ENCODE results near the gene CXCL13.
"Not testable (repeated sequence)": the region's sequence is repeated elsewhere in the genome, so short reads cannot be mapped to it uniquely, and the experiment has no call there.

Gene CXCL13, protein sequence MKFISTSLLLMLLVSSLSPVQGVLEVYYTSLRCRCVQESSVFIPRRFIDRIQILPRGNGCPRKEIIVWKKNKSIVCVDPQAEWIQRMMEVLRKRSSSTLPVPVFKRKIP

DNA sequence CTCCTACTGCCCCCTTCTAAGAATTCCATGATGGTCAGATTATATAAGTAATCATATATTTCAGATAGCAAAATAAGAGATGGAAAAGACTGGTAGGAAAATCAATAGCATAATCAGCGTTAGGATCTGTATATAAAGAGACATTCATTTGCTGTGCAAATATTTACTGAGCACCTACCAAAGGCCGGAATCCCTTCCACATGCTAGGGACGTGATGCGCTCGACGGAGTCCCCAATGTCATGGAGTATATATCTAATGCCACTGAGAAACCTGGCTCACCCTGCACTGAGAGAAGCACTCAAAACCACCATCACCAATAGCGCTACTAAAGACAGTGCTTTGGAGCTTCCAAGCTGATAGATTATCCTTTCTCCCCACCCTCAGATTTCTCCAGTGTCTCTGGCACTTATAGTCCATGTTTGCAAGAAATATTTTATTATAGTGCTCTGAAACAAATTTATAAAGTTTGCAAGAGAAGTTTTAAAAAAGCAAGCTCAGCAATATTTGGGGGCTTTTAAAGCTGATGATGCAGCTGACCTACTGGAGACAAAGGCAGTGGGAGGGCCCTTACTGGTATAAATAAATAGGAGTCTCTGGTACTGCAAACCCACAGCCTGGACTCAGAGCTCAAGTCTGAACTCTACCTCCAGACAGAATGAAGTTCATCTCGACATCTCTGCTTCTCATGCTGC, at the start of gene CXCL13:
Gene CXCL13, plus strand, starts transcription at position 611 of the 693 bp plus-strand sequence. Its CDS starts 46 bp downstream, at position 657.
- Histone ChIP-seq H3K36me3 (no peaks in the 10 kb centered on the region), H3K27ac (no peak within 1 kb of the TSS), H3K4me3 (no peak within 1 kb of the TSS), H4K20me1 (no peaks in the 10 kb centered on the region), H3K9ac (no peak within 1 kb of the TSS), H3K4me1 (no peaks in the 10 kb centered on the region), H3K4me2 (no peak within 1 kb of the TSS), H3K27me3 (no peaks in the 10 kb centered on the region), H3K9me3 (no peaks in the 10 kb centered on the region)
- TF ChIP-seq Cebpa-rat (IDR thresholded peaks at IDR 0.05): no peak

DNA sequence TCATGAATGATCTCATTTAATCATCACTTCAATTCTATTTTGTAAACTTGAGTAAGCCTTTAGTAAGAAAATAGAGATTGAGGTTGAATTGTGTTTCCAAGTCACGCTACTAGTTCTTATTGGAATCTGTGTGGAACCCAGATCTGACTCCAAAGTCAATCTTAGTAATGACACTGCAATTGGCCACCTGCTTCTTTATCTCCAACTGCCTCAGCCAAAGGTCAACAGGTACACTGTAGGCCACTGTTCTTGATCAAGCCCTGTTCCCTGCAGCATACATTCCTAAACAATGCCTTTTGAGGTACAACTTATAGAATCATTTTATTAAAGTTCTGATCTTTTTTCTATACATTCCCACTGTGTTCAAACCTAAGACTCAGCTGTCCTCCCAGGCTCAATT, 45.5 kb upstream of the CXCL13 start:
- Histone ChIP-seq H3K27ac (no peak overlapping the region), H3K4me1 (no peaks in the 10 kb centered on the region), H4K20me1 (no peaks in the 10 kb centered on the region), H3K4me3 (no peak overlapping the region), H3K27me3 (no peaks in the 10 kb centered on the region), H3K4me2 (no peak overlapping the region), H3K9me3 (peaks cover 8% of the 10 kb centered on the region), H3K9ac (no peak overlapping the region), H3K36me3 (no peaks in the 10 kb centered on the region)
- no peak for TF ChIP-seq Cebpa-rat (IDR thresholded peaks at IDR 0.05)

DNA sequence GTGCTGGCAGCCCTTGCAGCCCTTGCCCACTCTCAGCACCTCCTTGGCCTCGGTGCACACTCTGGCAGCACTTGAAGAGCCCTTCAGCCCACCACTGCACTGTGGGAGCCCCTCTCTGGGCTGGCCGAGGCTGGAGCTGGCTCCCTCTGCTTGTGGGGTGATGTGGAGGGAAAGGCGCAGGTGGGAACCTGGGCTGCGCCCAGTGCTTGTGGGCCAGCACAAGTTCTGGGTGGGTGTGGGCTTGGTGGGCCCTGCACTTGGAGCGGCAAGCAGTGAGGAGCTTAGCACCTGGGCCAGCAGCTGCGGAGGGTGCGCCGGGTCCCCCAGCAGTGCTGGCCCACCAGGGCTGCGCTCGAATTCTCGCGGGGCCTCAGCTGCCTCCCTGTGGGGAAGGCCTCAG, 43.9 kb upstream of the CXCL13 start:
- H4K20me1 ChIP-seq, H3K4me1 ChIP-seq, H3K9ac ChIP-seq, H3K4me3 ChIP-seq, H3K27me3 ChIP-seq, H3K4me2 ChIP-seq, H3K36me3 ChIP-seq, H3K27ac ChIP-seq, H3K9me3 ChIP-seq: not testable (repeated sequence)

DNA sequence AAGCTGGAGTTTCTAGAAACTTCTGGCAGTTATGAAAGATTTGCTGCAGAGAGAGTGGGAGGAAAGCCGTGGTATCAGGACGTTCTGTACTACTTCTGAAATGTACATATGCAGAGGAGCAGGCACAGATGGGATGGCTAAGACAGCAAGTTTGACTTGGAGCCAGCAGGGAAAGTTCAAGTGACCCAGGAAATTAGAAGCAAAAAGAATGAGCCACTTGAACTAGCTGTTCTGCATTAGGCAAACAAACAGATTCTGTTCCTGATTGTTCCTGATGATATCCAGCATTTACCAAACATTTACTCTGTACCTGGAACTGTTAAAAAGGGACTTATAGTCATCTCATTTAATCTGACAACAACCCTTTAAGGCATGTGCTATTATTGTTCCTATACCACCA, 41.4 kb upstream of the CXCL13 start:
- H3K9ac ChIP-seq: no peak overlapping the region
- H3K27me3 ChIP-seq: no peaks in the 10 kb centered on the region
- H3K9me3 ChIP-seq: peaks cover 6% of the 10 kb centered on the region
- H3K4me1 ChIP-seq: no peaks in the 10 kb centered on the region
- no peaks in the 10 kb centered on the region for H3K36me3 ChIP-seq
- no peak overlapping the region for H3K27ac ChIP-seq
- H3K4me3 ChIP-seq: no peak overlapping the region
- no peak overlapping the region for H3K4me2 ChIP-seq
- TF ChIP-seq Cebpa-rat (IDR thresholded peaks at IDR 0.05): no peak
- H4K20me1 ChIP-seq: no peaks in the 10 kb centered on the region

DNA sequence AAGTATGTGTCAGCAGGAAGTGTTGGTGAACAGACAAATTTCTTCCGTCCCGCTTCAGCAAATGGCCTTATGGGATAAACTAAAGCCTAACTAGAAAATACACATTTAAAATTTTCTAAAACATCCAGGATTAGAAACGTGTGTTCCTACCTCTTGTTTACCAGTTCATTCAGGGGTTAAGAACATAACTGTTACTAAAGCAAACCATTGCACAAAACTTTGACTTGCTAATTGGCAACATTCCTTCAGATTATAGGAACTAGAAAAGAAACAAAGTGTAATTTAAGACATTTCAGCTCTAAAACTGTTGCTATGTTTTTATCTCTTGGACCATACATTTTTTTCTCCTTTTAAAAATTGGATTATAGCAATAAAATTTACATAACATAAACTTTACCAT, 39.5 kb upstream of the CXCL13 start:
- no peak for TF ChIP-seq Cebpa-rat (IDR thresholded peaks at IDR 0.05)
- Histone ChIP-seq H3K4me1 (no peaks in the 10 kb centered on the region), H3K9ac (no peak overlapping the region), H3K27me3 (no peaks in the 10 kb centered on the region), H3K4me3 (no peak overlapping the region), H3K9me3 (peaks cover 18% of the 10 kb centered on the region), H3K27ac (no peak overlapping the region), H3K4me2 (no peak overlapping the region), H4K20me1 (no peaks in the 10 kb centered on the region), H3K36me3 (no peaks in the 10 kb centered on the region)

DNA sequence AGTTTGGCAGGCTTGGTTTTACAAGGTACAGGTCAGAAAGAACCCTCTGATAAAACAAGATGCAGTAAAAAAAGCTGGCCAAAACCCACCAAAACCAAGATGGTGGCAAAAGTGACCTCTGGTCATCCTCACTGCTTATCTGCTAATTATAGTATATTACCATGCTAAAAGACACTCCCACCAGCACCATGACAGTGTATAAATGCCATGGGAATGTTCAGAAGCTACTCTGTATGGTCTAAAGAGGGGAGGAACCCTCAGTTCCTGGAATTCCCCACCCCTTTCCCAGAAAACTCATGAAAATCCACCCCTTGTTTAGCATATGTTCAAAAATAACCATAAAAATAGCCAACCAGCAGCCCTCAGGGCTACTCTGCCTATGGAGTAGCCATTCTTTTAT, 38.1 kb upstream of the CXCL13 start:
- TF ChIP-seq Cebpa-rat (IDR thresholded peaks at IDR 0.05): no peak
- Histone ChIP-seq H3K9ac (no peak overlapping the region), H3K27me3 (no peaks in the 10 kb centered on the region), H4K20me1 (no peaks in the 10 kb centered on the region), H3K4me2 (no peak overlapping the region), H3K4me3 (no peak overlapping the region), H3K36me3 (no peaks in the 10 kb centered on the region), H3K9me3 (peaks cover 12% of the 10 kb centered on the region), H3K27ac (no peak overlapping the region), H3K4me1 (no peaks in the 10 kb centered on the region)

DNA sequence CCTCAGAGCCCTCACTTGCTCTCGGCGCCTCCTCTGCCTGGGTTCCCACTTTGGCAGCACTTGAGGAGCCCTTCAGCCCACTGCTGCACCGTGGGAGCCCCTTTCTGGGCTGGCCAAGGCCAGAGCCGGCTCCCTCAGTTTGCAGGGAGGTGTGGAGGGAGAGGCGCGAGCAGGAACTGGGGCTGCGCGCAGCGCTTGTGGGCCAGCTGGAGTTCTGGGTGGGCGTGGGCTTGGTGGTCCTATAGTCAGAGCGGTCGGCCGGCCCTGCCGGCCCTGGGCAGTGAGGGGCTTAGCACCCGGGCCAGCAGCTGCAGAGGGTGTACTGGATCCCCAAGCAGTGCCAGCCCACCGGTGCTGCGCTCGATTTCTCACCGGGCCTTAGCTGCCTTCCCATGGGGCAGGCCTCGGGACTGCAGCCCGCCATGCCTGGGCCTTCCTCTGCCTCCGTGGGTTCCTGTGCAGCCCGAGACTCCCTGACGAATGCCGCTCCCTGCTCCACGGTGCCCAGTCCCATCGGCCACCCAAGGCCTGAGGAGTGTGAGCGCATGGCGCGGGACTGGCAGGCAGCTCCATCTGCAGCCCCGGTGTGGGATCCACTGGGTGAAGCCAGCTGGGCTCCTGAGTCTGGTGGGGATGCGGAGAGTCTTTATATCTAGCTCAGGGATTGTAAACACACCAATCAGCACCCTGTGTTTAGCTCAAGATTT, 35.0 kb upstream of the CXCL13 start:
- H3K36me3 ChIP-seq, H3K4me1 ChIP-seq, H3K4me3 ChIP-seq, H3K4me2 ChIP-seq, H4K20me1 ChIP-seq, H3K27me3 ChIP-seq, H3K9ac ChIP-seq, H3K27ac ChIP-seq: not testable (repeated sequence)
- peaks cover 12% of the 10 kb centered on the region for H3K9me3 ChIP-seq

DNA sequence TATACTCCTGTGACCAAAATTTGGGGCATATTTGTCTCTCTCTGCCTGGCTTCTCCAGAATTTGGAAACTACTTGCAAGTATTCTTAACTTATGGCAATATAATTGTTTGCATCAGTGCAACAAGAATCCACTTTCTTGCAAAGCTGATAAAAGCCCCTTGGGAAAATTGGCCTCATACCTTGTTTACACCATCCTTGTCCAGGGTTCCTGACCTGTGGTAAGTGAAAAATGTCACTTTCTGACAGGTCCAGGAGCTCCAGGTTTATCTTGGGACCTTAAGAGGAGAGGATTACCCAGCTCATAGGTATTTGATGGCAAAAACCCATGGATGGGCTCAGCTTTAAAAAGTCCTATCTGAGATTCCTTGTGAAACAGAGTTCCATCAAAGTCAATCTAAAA, 29.3 kb upstream of the CXCL13 start:
- no peak overlapping the region for H3K27ac ChIP-seq
- H3K27me3 ChIP-seq: no peaks in the 10 kb centered on the region
- H3K4me3 ChIP-seq: no peak overlapping the region
- no peaks in the 10 kb centered on the region for H3K4me1 ChIP-seq
- no peak overlapping the region for H3K9ac ChIP-seq
- TF ChIP-seq Cebpa-rat (IDR thresholded peaks at IDR 0.05): no peak
- H3K36me3 ChIP-seq: no peaks in the 10 kb centered on the region
- peaks cover 8% of the 10 kb centered on the region; the same call in 1 of the 2 replicates for H3K9me3 ChIP-seq
- H4K20me1 ChIP-seq: no peaks in the 10 kb centered on the region
- H3K4me2 ChIP-seq: no peak overlapping the region

DNA sequence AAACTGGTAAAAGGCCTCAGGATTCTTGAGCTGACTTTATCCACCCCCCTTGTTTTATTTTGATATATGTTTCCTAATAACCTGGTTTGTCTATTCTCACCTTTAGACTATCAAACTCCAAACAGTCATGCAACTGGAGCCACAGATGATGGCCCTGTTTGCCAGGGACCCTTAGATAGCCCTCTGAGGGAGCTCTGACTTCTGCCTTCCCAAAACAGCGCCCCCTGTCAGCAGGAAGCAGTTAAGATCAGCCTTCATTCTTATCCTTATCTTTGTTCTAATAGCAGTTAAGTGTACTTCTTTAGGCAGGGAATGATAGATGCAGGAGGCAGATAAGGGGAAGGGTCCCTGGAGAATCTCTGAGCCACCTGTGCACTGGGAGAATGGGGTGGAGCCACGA, 27.5 kb upstream of the CXCL13 start:
- Histone ChIP-seq H3K27ac (no peak overlapping the region), H3K4me3 (no peak overlapping the region), H4K20me1 (no peaks in the 10 kb centered on the region)

DNA sequence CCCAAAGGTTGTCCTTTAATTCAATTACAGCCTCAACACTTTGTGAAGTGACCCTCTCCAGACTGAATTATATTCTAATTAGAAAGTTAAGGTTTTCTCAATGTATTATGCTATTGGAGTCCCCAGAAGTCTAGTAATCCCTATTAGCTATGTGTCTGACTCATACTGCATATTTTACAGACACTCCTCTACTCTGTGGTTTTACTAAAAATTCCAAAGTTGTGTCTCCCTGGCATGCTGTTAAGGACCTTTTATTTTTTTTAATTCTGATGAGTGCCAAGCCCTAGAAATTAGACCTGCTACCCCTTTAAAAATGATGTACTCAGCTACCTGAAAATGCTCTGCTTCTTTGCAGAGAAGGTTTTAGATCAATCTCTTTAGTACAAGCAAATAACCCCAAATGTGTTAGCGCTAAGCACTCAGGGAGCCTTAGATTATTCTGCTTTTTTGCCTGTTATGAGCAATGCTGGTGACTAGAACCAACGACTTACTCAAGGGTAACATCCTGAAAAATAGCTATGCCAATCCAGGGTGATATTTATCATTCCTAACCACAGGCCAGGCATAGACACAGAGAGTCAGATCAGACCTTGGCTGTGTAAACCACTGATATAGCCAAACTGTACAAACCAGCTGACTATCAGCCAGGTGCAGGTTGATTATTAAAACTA, 26.1 kb upstream of the CXCL13 start:
- no peaks in the 10 kb centered on the region for H3K36me3 ChIP-seq
- TF ChIP-seq Cebpa-rat (IDR thresholded peaks at IDR 0.05): no peak
- no peak overlapping the region for H3K4me2 ChIP-seq
- no peak overlapping the region for H3K9ac ChIP-seq
- H3K27ac ChIP-seq: no peak overlapping the region
- H3K27me3 ChIP-seq: no peaks in the 10 kb centered on the region
- H4K20me1 ChIP-seq: no peaks in the 10 kb centered on the region
- no peak overlapping the region for H3K4me3 ChIP-seq
- no peaks in the 10 kb centered on the region for H3K4me1 ChIP-seq
- H3K9me3 ChIP-seq: peaks cover 8% of the 10 kb centered on the region; the same call in 1 of the 2 replicates

More for the DNA sequence above, 27.5 kb upstream of the CXCL13 start:
- Histone ChIP-seq H3K4me1 (no peaks in the 10 kb centered on the region), H3K27me3 (no peaks in the 10 kb centered on the region), H3K36me3 (no peaks in the 10 kb centered on the region), H3K9ac (no peak overlapping the region), H3K9me3 (peaks cover 8% of the 10 kb centered on the region; the same call in 1 of the 2 replicates), H3K4me2 (no peak overlapping the region)
- TF ChIP-seq Cebpa-rat (IDR thresholded peaks at IDR 0.05): no peak

Measured in BLaER1 (cell line).